RWPE2 (cell line): ENCODE results near the gene MB21D2.

ENCODE experiments used
- ATAC-seq: fragments of 200-7000 bp; cut with Tn5 transposase; 3 replicates; pipeline ENCODE4 v1.9.1; 2021; ENCODE audit warnings: low read depth
- DNase-seq: peaks from one replicate; pipeline ENCODE4 v3.0.0-alpha.2; 2020; ENCODE audit warnings: low spot score
- H3K27ac ChIP-seq: fragments of 450-650 bp; 2 replicates; pipeline ENCODE4 v1.5.1; 2017; ENCODE audit warnings: mild to moderate bottlenecking; ENCODE audit not compliant: poor library complexity, severe bottlenecking
- H3K27me3 ChIP-seq: fragments of 250-450 bp; sonication (Bioruptor Pico); 2 replicates; pipeline ENCODE4 v1.5.1; 2021; ENCODE audit warnings: mild to moderate bottlenecking, moderate library complexity; ENCODE audit not compliant: insufficient read depth, poor library complexity, severe bottlenecking
- H3K36me3 ChIP-seq: fragments of 250-450 bp; sonication (Bioruptor Pico); 2 replicates; pipeline ENCODE4 v1.5.1; 2020; ENCODE audit warnings: low read depth, mild to moderate bottlenecking, moderate library complexity
- H3K4me1 ChIP-seq: fragments of 250-450 bp; sonication (Bioruptor Pico); 2 replicates; pipeline ENCODE4 v1.5.1; 2021; ENCODE audit warnings: mild to moderate bottlenecking, moderate library complexity; ENCODE audit not compliant: insufficient read depth, poor library complexity, severe bottlenecking
- H3K4me3 ChIP-seq: fragments of 250-450 bp; sonication (Bioruptor Pico); 2 replicates; pipeline ENCODE4 v1.5.1; 2021; ENCODE audit warnings: mild to moderate bottlenecking, moderate library complexity; ENCODE audit not compliant: severe bottlenecking
- H3K9me3 ChIP-seq: fragments of 250-450 bp; sonication (Bioruptor Pico); 2 replicates; pipeline ENCODE4 v1.5.1; 2021; ENCODE audit warnings: mild to moderate bottlenecking, moderate library complexity; ENCODE audit not compliant: severe bottlenecking
- CTCF ChIP-seq: fragments of 450-650 bp; IDR thresholded peaks from one replicate; pipeline ENCODE4 v1.5.1; 2017; ENCODE audit warnings: mild to moderate bottlenecking, moderate library complexity; ENCODE audit not compliant: poor library complexity, severe bottlenecking

Gene MB21D2

GRCh38 chr3:192953926-192954325 is 36.3 kb upstream of the MB21D2 start:
- Histone ChIP-seq H3K9me3 (no peaks in the 10 kb centered on the region), H3K36me3 (no peaks in the 10 kb centered on the region), H3K4me3 (no peak overlapping the region), H3K27ac (no peak overlapping the region), H3K4me1 (peaks cover 17% of the 10 kb centered on the region), H3K27me3 (no peaks in the 10 kb centered on the region)
- no peak for TF ChIP-seq CTCF
- ATAC-seq: no peak
- no peak for DNase-seq

GRCh38 chr3:192947421-192947820 is 29.8 kb upstream of the MB21D2 start:
- Histone ChIP-seq H3K9me3 (no peaks in the 10 kb centered on the region), H3K27me3 (no peaks in the 10 kb centered on the region), H3K36me3 (no peaks in the 10 kb centered on the region), H3K4me3 (no peak overlapping the region), H3K4me1 (no peaks in the 10 kb centered on the region), H3K27ac (no peak overlapping the region)
- DNase-seq: no peak
- no peak for TF ChIP-seq CTCF
- ATAC-seq: no peak

GRCh38 chr3:192943393-192943792 is 25.7 kb upstream of the MB21D2 start:
- no peaks in the 10 kb centered on the region for H3K36me3 ChIP-seq
- DNase-seq (no peak), ATAC-seq (no peak)
- H3K4me1 ChIP-seq: peaks cover 7% of the 10 kb centered on the region
- no peaks in the 10 kb centered on the region for H3K9me3 ChIP-seq
- H3K27me3 ChIP-seq: no peaks in the 10 kb centered on the region
- TF ChIP-seq CTCF: no peak
- H3K4me3 ChIP-seq: no peak overlapping the region
- no peak overlapping the region for H3K27ac ChIP-seq

GRCh38 chr3:192942625-192943024 is 25.0 kb upstream of the MB21D2 start:
- ATAC-seq (no peak), DNase-seq (no peak)
- Histone ChIP-seq H3K4me3 (no peak overlapping the region), H3K36me3 (no peaks in the 10 kb centered on the region), H3K9me3 (no peaks in the 10 kb centered on the region), H3K27me3 (no peaks in the 10 kb centered on the region), H3K27ac (no peak overlapping the region), H3K4me1 (peaks cover 7% of the 10 kb centered on the region)
- no peak for TF ChIP-seq CTCF

GRCh38 chr3:192940129-192940528 is 22.5 kb upstream of the MB21D2 start:
- Histone ChIP-seq H3K27me3 (no peaks in the 10 kb centered on the region), H3K27ac (no peak overlapping the region), H3K9me3 (no peaks in the 10 kb centered on the region), H3K4me1 (peaks cover 7% of the 10 kb centered on the region), H3K36me3 (no peaks in the 10 kb centered on the region), H3K4me3 (no peak overlapping the region)
- DNase-seq (no peak), ATAC-seq (peak; percentile 67)
- no peak for TF ChIP-seq CTCF
